ENCODE results near the gene KCNQ1. TPM values are rescaled to one million over a fixed set of nuclear protein-coding genes. Genes with fewer than 3 reads are reported as not detected.
A peak's percentile ranks its signal among the peaks of the same experiment; 100 is the strongest.

Gene KCNQ1
- total RNA-seq, 3 donors from 2014 or later (not counting 1 experiment from before 2014, with no cell fraction given) = 1.9 to 7.8 (median 3.3) TPM

DNA sequence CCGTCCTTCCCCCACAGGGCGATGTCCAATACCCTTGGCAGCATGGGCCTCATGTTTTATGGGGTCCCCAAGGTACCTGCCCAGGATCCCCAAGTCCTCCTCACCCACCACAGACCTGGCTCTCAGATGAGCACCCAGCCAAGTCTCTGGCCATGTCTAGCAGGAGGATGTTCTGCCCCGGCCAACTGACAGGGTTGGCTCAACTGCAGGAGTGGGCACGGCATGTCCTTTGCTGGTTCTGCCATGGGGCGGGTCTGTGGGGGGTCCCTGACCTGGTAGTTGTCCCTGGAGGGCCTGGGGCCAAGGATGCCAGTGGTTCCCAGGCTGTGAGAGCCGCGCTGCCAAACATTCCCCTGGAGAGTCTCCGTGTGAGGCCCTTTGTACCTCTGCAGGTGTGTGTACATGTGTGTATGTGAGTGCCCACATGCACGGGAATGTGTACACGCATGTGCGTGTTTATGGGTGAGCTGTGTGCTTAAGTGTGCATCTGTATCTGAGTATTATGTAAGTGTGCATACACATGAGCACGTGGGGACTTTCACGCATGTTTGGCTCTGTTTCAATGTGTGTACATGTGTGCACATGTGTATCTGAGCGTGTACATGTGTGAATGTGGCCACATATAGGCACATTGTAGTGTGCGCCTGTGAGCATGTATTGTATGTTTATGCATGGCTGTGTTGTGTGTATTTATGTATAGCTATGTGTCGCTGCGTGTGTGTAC, 85.5 kb downstream of the KCNQ1 start:
- H3K27me3 Mint-ChIP-seq (ENCODE audit: low read depth in 2 of 2) = peaks cover 18 to 31% of the 10 kb centered on the region in 2 donors
- no peak overlapping the region for H3K27ac ChIP-seq (ENCODE audit: low read length)
- H3K4me1 ChIP-seq (ENCODE audit: control insufficient read depth, insufficient read depth, low read length) = peaks cover 47% of the 10 kb centered on the region
- ATAC-seq (no peak), DNase-seq (peak in 1 of 2 donors; percentile 13)
- no peaks in the 10 kb centered on the region for H3K27me3 ChIP-seq (ENCODE audit: control insufficient read depth, insufficient read depth, low read length)
- intact Hi-C loops (cut with micrococcal nuclease) = no loop called here
- H3K9me3 Mint-ChIP-seq = no peaks in the 10 kb centered on the region
- H3K4me1 Mint-ChIP-seq = peaks cover 12 to 20% of the 10 kb centered on the region in 2 donors
- no peak overlapping the region for H3K4me3 ChIP-seq (ENCODE audit: low read length)
- H3K36me3 Mint-ChIP-seq = no peaks in the 10 kb centered on the region
- H3K27ac Mint-ChIP-seq = no peak overlapping the region
- 88% methylated on average over 17 of the region's 17 CpGs for WGBS (ENCODE audit: insufficient coverage)
- no peak overlapping the region for H3K4me3 Mint-ChIP-seq
- H3K36me3 ChIP-seq (ENCODE audit: control insufficient read depth, insufficient read depth, low read length) = no peaks in the 10 kb centered on the region
- no peak for TF ChIP-seq CTCF (IDR thresholded peaks at IDR 0.05)
- no peaks in the 10 kb centered on the region for H3K9me3 ChIP-seq (ENCODE audit: control insufficient read depth, insufficient read depth, low read length)

GRCh38 chr11:2530855-2531200, 86.0 kb downstream of the KCNQ1 start:
- peaks cover 42% of the 10 kb centered on the region for H3K4me1 ChIP-seq (ENCODE audit: control insufficient read depth, insufficient read depth, low read length)

DNA sequence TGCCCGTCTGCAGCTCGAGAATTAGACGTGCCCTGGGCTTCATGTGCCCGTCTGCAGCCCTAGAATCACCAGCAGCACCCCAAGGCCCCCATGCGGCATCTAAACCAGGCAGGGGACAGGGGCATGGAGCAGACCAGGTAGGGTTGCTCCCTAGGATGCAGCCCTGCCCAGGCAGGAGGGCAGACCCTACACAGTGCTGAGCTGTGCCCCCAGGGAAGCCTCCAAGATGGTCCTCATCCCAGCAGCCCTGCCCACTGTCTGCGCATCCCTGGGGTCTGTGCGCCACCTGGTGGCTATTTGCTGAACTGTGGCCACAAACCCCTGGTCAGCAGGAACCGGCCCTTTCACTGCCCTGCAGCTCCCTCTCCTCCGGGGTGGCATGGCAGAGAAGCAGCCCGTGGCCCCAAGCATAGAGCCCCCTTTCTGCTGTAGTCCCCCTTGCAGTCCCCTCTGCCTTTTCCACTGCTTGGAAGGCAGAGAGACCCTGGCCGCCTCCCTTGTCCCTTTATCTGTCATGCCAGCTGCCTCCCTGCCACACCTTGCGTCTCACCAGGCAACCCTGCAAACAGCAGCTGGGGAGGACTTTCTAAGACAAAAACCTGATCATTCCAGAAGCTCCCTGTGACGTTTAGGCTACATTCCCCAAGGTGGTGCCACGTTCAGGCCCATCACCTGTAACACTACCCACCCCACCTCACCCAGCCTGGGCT, 86.6 kb downstream of the KCNQ1 start:
- 48% methylated on average over 14 of the region's 14 CpGs for WGBS (ENCODE audit: insufficient coverage)
- H3K4me1 ChIP-seq (ENCODE audit: control insufficient read depth, insufficient read depth, low read length) = peaks cover 36% of the 10 kb centered on the region
- peak; percentile 73 to 79 for DNase-seq
- peak; percentile 94 for TF ChIP-seq CTCF (IDR thresholded peaks at IDR 0.05)
- intact Hi-C loops (cut with micrococcal nuclease) = loop anchor here (1.0 kb wide), 1 partner anchor 103 kb away; no protein-coding TSS in a partner anchor
- H3K4me3 Mint-ChIP-seq = no peak overlapping the region
- peaks cover 12 to 20% of the 10 kb centered on the region in 2 donors for H3K4me1 Mint-ChIP-seq
- no peaks in the 10 kb centered on the region for H3K9me3 ChIP-seq (ENCODE audit: control insufficient read depth, insufficient read depth, low read length)
- H3K36me3 Mint-ChIP-seq = no peaks in the 10 kb centered on the region
- H3K27me3 Mint-ChIP-seq (ENCODE audit: low read depth in 2 of 2) = peaks cover 15 to 19% of the 10 kb centered on the region in 2 donors
- H3K9me3 Mint-ChIP-seq = no peaks in the 10 kb centered on the region
- peaks cover 6% of the 10 kb centered on the region for H3K27me3 ChIP-seq (ENCODE audit: control insufficient read depth, insufficient read depth, low read length)
- H3K27ac Mint-ChIP-seq = no peak overlapping the region
- no peak overlapping the region for H3K4me3 ChIP-seq (ENCODE audit: low read length)
- peak; percentile 40 to 49 (median 45) for ATAC-seq
- no peak overlapping the region for H3K27ac ChIP-seq (ENCODE audit: low read length)
- H3K36me3 ChIP-seq (ENCODE audit: control insufficient read depth, insufficient read depth, low read length) = no peaks in the 10 kb centered on the region

More at GRCh38 chr11:2530855-2531200, 86.0 kb downstream of the KCNQ1 start:
- DNase-seq = peak in 1 of 2 donors; percentile 14
- Mint-ChIP-seq H3K27ac (no peak overlapping the region), H3K4me1 (peaks cover 12 to 20% of the 10 kb centered on the region in 2 donors), H3K9me3 (no peaks in the 10 kb centered on the region), H3K4me3 (no peak overlapping the region), H3K27me3 (ENCODE audit: low read depth in 2 of 2) (peaks cover 18 to 25% of the 10 kb centered on the region in 2 donors), H3K36me3 (no peaks in the 10 kb centered on the region)
- Histone ChIP-seq H3K4me3 (ENCODE audit: low read length) (no peak overlapping the region), H3K9me3 (ENCODE audit: control insufficient read depth, insufficient read depth, low read length) (no peaks in the 10 kb centered on the region), H3K27me3 (ENCODE audit: control insufficient read depth, insufficient read depth, low read length) (peaks cover under 1% of the 10 kb centered on the region), H3K27ac (ENCODE audit: low read length) (no peak overlapping the region), H3K36me3 (ENCODE audit: control insufficient read depth, insufficient read depth, low read length) (no peaks in the 10 kb centered on the region)
- intact Hi-C loops (cut with micrococcal nuclease) = loop anchor here (1.0 kb wide), 1 partner anchor 103 kb away; no protein-coding TSS in a partner anchor
- no peak for ATAC-seq
- TF ChIP-seq CTCF (IDR thresholded peaks at IDR 0.05) = no peak
- 88% methylated on average over 10 of the region's 10 CpGs for WGBS (ENCODE audit: insufficient coverage)
